Cardiac fibroblast (primary cell): Measurements from ENCODE around the gene ITGAD.

Experiments
- DNase-seq, 2 donors: peaks; one replicate each; pipeline versions ENCODE4 v3.0.0 to v3.0.0-alpha.2; 2010; ENCODE audit warnings: low read depth in 2 of 2
- H3K4me3 ChIP-seq, 2 donors: replicated peaks in 1 of 2; 1 replicate in 1 of 2; 2 replicates in 1 of 2; pipeline ENCODE4 v1.5.1; 2011; ENCODE audit warnings: low read depth in 2 of 2, low read length in 2 of 2, mild to moderate bottlenecking in 2 of 2, moderate library complexity in 1 of 2
- TF ChIP-seq, protein P1 (sequence below): IDR thresholded peaks from one replicate; pipeline ENCODE4 v1.5.1; 2011; ENCODE audit warnings: low read depth, mild to moderate bottlenecking, low read length, inconsistent platforms

ITGAD gene

GRCh38 chr16:31388535-31388934, 4.6 kb upstream of the ITGAD start:
- DNase-seq = no peak
- TF ChIP-seq, protein P1, sequence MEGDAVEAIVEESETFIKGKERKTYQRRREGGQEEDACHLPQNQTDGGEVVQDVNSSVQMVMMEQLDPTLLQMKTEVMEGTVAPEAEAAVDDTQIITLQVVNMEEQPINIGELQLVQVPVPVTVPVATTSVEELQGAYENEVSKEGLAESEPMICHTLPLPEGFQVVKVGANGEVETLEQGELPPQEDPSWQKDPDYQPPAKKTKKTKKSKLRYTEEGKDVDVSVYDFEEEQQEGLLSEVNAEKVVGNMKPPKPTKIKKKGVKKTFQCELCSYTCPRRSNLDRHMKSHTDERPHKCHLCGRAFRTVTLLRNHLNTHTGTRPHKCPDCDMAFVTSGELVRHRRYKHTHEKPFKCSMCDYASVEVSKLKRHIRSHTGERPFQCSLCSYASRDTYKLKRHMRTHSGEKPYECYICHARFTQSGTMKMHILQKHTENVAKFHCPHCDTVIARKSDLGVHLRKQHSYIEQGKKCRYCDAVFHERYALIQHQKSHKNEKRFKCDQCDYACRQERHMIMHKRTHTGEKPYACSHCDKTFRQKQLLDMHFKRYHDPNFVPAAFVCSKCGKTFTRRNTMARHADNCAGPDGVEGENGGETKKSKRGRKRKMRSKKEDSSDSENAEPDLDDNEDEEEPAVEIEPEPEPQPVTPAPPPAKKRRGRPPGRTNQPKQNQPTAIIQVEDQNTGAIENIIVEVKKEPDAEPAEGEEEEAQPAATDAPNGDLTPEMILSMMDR = no peak
- no peak overlapping the region for H3K4me3 ChIP-seq

- DNase-seq = no peak
- TF ChIP-seq, protein P1 = no peak
- no peak overlapping the region for H3K4me3 ChIP-seq
These were observed 2.6 kb upstream of the ITGAD start for GRCh38 chr16:31390504-31391041.

- TF ChIP-seq, protein P1 = no peak
- H3K4me3 ChIP-seq = no peak overlapping the region
- DNase-seq = no peak
These were observed 2.5 kb downstream of the ITGAD start for GRCh38 chr16:31395647-31396046.

- H3K4me3 ChIP-seq = no peak overlapping the region
- no peak for DNase-seq
- TF ChIP-seq, protein P1 = no peak
These were observed 4.0 kb downstream of the ITGAD start for GRCh38 chr16:31397096-31397660.

GRCh38 chr16:31397701-31398100, 4.6 kb downstream of the ITGAD start:
- no peak for DNase-seq
- H3K4me3 ChIP-seq = no peak overlapping the region
- TF ChIP-seq, protein P1 = no peak

GRCh38 chr16:31400191-31400590, 7.1 kb downstream of the ITGAD start:
- TF ChIP-seq, protein P1 = no peak
- DNase-seq = no peak
- no peak overlapping the region for H3K4me3 ChIP-seq

GRCh38 chr16:31401436-31401835, 8.3 kb downstream of the ITGAD start:
- DNase-seq = no peak
- TF ChIP-seq, protein P1 = no peak
- no peak overlapping the region for H3K4me3 ChIP-seq
